SK-N-SH (cell line): Measurements from ENCODE around the gene RNFT2. TPM values are rescaled to one million over a fixed set of nuclear protein-coding genes. Genes with fewer than 3 reads are reported as not detected.

Experiments
- CTCF ChIA-PET: fragments of 300-600, 350-600 bp; formaldehyde crosslinking; extraction: SDS; loops from one replicate; lab custom pipeline; 2021; lab: Yijun Ruan, JAX
- POLR2A ChIA-PET: fragments of 350-600 bp; sonication (Branson Sonifier 250); formaldehyde crosslinking; extraction: SDS; loops from one replicate; lab custom pipeline; 2020; ENCODE audit warnings: antibody characterized with exemption, inconsistent platforms; lab: Yijun Ruan, JAX
- DNase-seq: peaks from one replicate; pipeline ENCODE4 v3.0.0; 2012
- H2AFZ ChIP-seq: fragments of 200-600 bp; sonication (generic); 2 replicates; pipeline ENCODE4 v1.8.1; 2016; ENCODE audit warnings: antibody characterized with exemption, mild to moderate bottlenecking, low read depth
- H3F3A ChIP-seq: fragments of 200-600 bp; sonication (generic); replicated peaks from 2 replicates; pipeline ENCODE3; 2016; ENCODE audit warnings: antibody characterized with exemption, mild to moderate bottlenecking; ENCODE audit not compliant: insufficient read depth
- H3K27ac ChIP-seq, 2 experiments: fragments of 200-500 bp in 1 of 2; fragments of 200-600 bp in 1 of 2; sonication (Bioruptor generic) in 1 of 2; sonication (generic), shearing (Covaris generic) in 1 of 2; 2 replicates each; pipeline versions ENCODE4 v1.5.1 to v1.6.1; 2014 to 2016; ENCODE audit warnings: low read depth in 2 of 2, inconsistent platforms in 1 of 2, low read length in 1 of 2, mild to moderate bottlenecking in 1 of 2, mixed read lengths in 1 of 2
- H3K27me3 ChIP-seq: fragments of 200-600 bp; sonication (generic), shearing (Covaris generic); 2 replicates; pipeline ENCODE4 v1.6.1; 2016; ENCODE audit warnings: mixed run types; ENCODE audit not compliant: insufficient read depth
- H3K36me3 ChIP-seq, 2 experiments: fragments of 200-500 bp in 1 of 2; fragments of 200-600 bp in 1 of 2; sonication (Bioruptor generic) in 1 of 2; sonication (generic) in 1 of 2; replicated peaks in 1 of 2; 2 replicates each; pipeline versions ENCODE3 to v1.5.1; 2014 to 2016; ENCODE audit warnings: low read length in 1 of 2, mild to moderate bottlenecking in 1 of 2; ENCODE audit not compliant: insufficient read depth in 2 of 2, control insufficient read depth in 1 of 2
- H3K4me1 ChIP-seq, 2 experiments: fragments of 200-500 bp in 1 of 2; fragments of 200-600 bp in 1 of 2; sonication (Bioruptor generic) in 1 of 2; sonication (generic), shearing (Covaris generic) in 1 of 2; 2 replicates each; pipeline versions ENCODE4 v1.5.1 to v1.6.1; 2014 to 2016; ENCODE audit warnings: low read depth in 1 of 2, low read length in 1 of 2, mixed run types in 1 of 2; ENCODE audit not compliant: insufficient read depth in 2 of 2, control insufficient read depth in 1 of 2
- H3K4me2 ChIP-seq: fragments of 200-600 bp; sonication (generic), shearing (Covaris generic); 2 replicates; pipeline ENCODE4 v1.6.1; 2017; ENCODE audit warnings: mixed run types
- H3K4me3 ChIP-seq, 2 experiments: fragments of 200-500 bp in 1 of 2; fragments of 200-600 bp in 1 of 2; sonication (Bioruptor generic) in 1 of 2; sonication (generic), shearing (Covaris generic) in 1 of 2; 2 replicates each; pipeline versions ENCODE4 v1.5.1 to v1.8.1; 2014 to 2016; ENCODE audit warnings: low read depth in 2 of 2, inconsistent platforms in 1 of 2, low read length in 1 of 2, mild to moderate bottlenecking in 1 of 2, mixed read lengths in 1 of 2, moderate library complexity in 1 of 2
- H3K79me2 ChIP-seq: fragments of 200-600 bp; sonication (generic); 2 replicates; pipeline ENCODE4 v1.8.1; 2017; ENCODE audit warnings: mild to moderate bottlenecking; ENCODE audit not compliant: insufficient read depth
- H3K9ac ChIP-seq: fragments of 200-600 bp; sonication (generic); 2 replicates; pipeline ENCODE4 v1.6.1; 2017; ENCODE audit warnings: mixed run types
- H3K9me2 ChIP-seq: fragments of 200-600 bp; sonication (generic); 2 replicates; pipeline ENCODE4 v1.6.1; 2017; ENCODE audit warnings: mixed run types
- H3K9me3 ChIP-seq: fragments of 200-600 bp; sonication (generic); 2 replicates; pipeline ENCODE4 v1.6.1; 2017; ENCODE audit warnings: mixed run types, mild to moderate bottlenecking, moderate library complexity
- H4K20me1 ChIP-seq: fragments of 200-600 bp; sonication (generic); 2 replicates; pipeline ENCODE4 v1.6.1; 2017; ENCODE audit warnings: mild to moderate bottlenecking, mixed run types; ENCODE audit not compliant: insufficient read depth
- CHD2 ChIP-seq: fragments of 150-350 bp; IDR thresholded peaks from 2 replicates; pipeline ENCODE4 v1.6.1; 2018; ENCODE audit warnings: low read length; ENCODE audit not compliant: partially characterized antibody
- ELF1 ChIP-seq: IDR thresholded peaks from 2 replicates; pipeline ENCODE4 v1.4.0; 2012
- GABPA ChIP-seq: IDR thresholded peaks from 2 replicates; pipeline ENCODE4 v1.4.0; 2012; ENCODE audit warnings: low read depth, mild to moderate bottlenecking
- MEF2A ChIP-seq: IDR thresholded peaks from 2 replicates; pipeline ENCODE4 v1.4.0; 2012; ENCODE audit warnings: low read depth, borderline replicate concordance
- MXI1 ChIP-seq: IDR thresholded peaks from 2 replicates; pipeline ENCODE4 v1.6.1; 2012; ENCODE audit warnings: mild to moderate bottlenecking, low read depth, low read length, improper control_type of control experiment
- NRF1 ChIP-seq: IDR thresholded peaks from 2 replicates; pipeline ENCODE4 v1.6.1; 2012; ENCODE audit warnings: low read depth, mild to moderate bottlenecking, low read length
- RAD21 ChIP-seq: IDR thresholded peaks from 2 replicates; pipeline ENCODE4 v1.6.1; 2012; ENCODE audit warnings: mild to moderate bottlenecking, low read length
- RFX5 ChIP-seq: IDR thresholded peaks from 2 replicates; pipeline ENCODE4 v1.6.1; 2012; ENCODE audit warnings: mild to moderate bottlenecking, improper control_type of control experiment, low read length
- SIN3A ChIP-seq: IDR thresholded peaks from 2 replicates; pipeline ENCODE4 v1.6.1; 2012; ENCODE audit warnings: low read depth, mild to moderate bottlenecking, low read length, moderate library complexity, borderline replicate concordance
- TEAD4 ChIP-seq: IDR thresholded peaks from 2 replicates; pipeline ENCODE4 v1.4.0; 2012; ENCODE audit warnings: mild to moderate bottlenecking, borderline replicate concordance; ENCODE audit not compliant: insufficient read depth
- YY1 ChIP-seq: IDR thresholded peaks from 2 replicates; pipeline ENCODE4 v1.4.0; 2012; ENCODE audit warnings: low read depth, mild to moderate bottlenecking
- WGBS: methylation state at CpG from one replicate; pipeline ENCODE4 v1.1.6; 2017; ENCODE audit warnings: low lambda C conversion rate; 5-methylcytosine and 5-hydroxymethylcytosine counted together
- polyA plus RNA-seq, 3 experiments: library from polyadenylated mRNA; depleted of rRNA; stranded (reverse); fragments of >200 nt; gene quantifications; 2 replicates each; pipeline ENCODE4 v1.2.3, GENCODE V29; 2012
- TF ChIP-seq, protein P1 (sequence below): IDR thresholded peaks from 2 replicates; pipeline ENCODE4 v1.4.0; 2012; ENCODE audit warnings: low read depth
- TF ChIP-seq, protein P2 (sequence below): fragments of 200-600 bp; sonication (generic); IDR thresholded peaks from 2 replicates; pipeline ENCODE4 v1.6.1; 2017; ENCODE audit warnings: antibody characterized with exemption, mild to moderate bottlenecking, moderate library complexity
- TF ChIP-seq, protein P3 (sequence below): IDR thresholded peaks from 2 replicates; pipeline ENCODE4 v1.6.1; 2012; ENCODE audit warnings: mild to moderate bottlenecking, low read depth, low read length, moderate library complexity

Gene RNFT2
- polyA plus RNA-seq, 1 of the 3 experiments (the other 2 are of a cell fraction): 3.8 TPM

DNA sequence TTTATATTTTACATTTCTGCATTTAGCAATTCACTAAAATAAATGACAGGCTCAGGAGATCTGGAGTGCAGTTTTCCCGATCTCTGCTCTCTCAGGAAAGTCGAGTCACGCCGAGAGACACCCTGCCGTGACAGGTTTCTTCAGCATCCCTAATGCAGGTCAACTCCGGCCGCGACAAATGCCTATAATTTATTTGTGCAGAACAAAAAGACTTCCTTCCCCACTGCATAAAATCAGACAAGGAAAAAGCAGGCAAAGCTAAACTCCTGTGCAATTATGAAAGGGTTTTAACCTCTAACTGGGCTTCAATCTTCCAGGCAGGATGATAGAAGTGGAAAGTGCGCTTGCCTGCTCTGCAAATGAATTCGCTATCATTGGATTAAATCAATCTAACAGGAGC, 28.3 kb upstream of the RNFT2 start:
- H3K4me2 ChIP-seq: no peak overlapping the region
- 55% methylated on average over 10 of the region's 10 CpGs for WGBS
- POLR2A ChIA-PET: interaction anchor here (1.1 kb wide), 1 partner anchor 12 kb away, joined by 3 read pairs; no protein-coding TSS in a partner anchor

DNA sequence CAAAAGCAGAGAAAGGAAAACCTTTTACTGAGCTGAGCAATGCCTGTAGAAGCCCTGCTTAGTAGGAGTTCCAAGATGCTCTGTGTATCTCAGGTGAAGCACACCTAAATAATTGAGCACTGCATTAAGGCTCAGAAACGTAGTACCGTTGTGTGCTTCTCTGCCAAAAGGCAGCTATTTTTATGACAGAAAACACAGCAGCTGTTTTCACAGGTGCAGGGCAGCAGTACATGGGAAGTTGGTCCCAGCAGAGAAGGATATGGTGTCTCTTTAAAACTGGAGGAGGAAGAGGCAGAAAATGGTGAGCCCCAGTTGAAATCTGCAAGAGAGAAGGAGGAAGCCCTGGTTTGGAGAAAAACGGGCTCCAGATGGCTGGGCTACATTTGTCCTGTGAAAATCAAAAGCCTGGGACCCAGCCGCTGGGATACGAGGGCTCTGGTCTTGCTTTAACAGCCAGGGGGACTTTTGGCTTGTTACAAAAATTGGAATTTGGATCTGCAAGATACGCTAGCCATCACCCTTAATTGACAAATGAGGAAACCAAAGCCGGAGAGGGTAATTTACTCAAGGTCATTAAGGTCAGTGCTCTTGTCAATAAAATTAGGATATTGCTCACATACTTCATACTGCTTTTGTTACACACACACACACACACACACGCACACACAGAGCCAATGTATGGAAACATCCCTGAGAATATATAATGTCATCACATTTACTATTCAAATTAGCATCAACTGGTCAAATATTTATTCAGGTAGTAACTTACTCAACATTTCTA, 27.6 kb upstream of the RNFT2 start:
- Histone ChIP-seq H3K4me3 (no peak overlapping the region), H3K27me3 (no peaks in the 10 kb centered on the region), H3K27ac (no peak overlapping the region), H3K79me2 (no peaks in the 10 kb centered on the region), H3K4me2 (no peak overlapping the region), H3F3A (no peaks in the 10 kb centered on the region), H4K20me1 (no peaks in the 10 kb centered on the region), H2AFZ (no peak overlapping the region), H3K9me3 (no peaks in the 10 kb centered on the region), H3K36me3 (peaks cover 0 to 2% of the 10 kb centered on the region in 2 experiments), H3K9me2 (no peaks in the 10 kb centered on the region), H3K9ac (no peak overlapping the region), H3K4me1 (peaks cover 3 to 24% of the 10 kb centered on the region in 2 experiments; a peak in 2 of 4 replicates)
- 57% methylated on average over 8 of the region's 8 CpGs for WGBS
- POLR2A ChIA-PET: no interaction called here
- no peak for TF ChIP-seq CHD2
- no peak for TF ChIP-seq YY1
- TF ChIP-seq RAD21: no peak
- TF ChIP-seq TEAD4: no peak
- no peak for TF ChIP-seq MEF2A
- TF ChIP-seq RFX5: no peak
- TF ChIP-seq NRF1: no peak
- TF ChIP-seq SIN3A: no peak
- TF ChIP-seq, protein P1, sequence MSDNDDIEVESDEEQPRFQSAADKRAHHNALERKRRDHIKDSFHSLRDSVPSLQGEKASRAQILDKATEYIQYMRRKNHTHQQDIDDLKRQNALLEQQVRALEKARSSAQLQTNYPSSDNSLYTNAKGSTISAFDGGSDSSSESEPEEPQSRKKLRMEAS: no peak
- TF ChIP-seq, protein P2, sequence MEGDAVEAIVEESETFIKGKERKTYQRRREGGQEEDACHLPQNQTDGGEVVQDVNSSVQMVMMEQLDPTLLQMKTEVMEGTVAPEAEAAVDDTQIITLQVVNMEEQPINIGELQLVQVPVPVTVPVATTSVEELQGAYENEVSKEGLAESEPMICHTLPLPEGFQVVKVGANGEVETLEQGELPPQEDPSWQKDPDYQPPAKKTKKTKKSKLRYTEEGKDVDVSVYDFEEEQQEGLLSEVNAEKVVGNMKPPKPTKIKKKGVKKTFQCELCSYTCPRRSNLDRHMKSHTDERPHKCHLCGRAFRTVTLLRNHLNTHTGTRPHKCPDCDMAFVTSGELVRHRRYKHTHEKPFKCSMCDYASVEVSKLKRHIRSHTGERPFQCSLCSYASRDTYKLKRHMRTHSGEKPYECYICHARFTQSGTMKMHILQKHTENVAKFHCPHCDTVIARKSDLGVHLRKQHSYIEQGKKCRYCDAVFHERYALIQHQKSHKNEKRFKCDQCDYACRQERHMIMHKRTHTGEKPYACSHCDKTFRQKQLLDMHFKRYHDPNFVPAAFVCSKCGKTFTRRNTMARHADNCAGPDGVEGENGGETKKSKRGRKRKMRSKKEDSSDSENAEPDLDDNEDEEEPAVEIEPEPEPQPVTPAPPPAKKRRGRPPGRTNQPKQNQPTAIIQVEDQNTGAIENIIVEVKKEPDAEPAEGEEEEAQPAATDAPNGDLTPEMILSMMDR: no peak
- TF ChIP-seq, protein P3, sequence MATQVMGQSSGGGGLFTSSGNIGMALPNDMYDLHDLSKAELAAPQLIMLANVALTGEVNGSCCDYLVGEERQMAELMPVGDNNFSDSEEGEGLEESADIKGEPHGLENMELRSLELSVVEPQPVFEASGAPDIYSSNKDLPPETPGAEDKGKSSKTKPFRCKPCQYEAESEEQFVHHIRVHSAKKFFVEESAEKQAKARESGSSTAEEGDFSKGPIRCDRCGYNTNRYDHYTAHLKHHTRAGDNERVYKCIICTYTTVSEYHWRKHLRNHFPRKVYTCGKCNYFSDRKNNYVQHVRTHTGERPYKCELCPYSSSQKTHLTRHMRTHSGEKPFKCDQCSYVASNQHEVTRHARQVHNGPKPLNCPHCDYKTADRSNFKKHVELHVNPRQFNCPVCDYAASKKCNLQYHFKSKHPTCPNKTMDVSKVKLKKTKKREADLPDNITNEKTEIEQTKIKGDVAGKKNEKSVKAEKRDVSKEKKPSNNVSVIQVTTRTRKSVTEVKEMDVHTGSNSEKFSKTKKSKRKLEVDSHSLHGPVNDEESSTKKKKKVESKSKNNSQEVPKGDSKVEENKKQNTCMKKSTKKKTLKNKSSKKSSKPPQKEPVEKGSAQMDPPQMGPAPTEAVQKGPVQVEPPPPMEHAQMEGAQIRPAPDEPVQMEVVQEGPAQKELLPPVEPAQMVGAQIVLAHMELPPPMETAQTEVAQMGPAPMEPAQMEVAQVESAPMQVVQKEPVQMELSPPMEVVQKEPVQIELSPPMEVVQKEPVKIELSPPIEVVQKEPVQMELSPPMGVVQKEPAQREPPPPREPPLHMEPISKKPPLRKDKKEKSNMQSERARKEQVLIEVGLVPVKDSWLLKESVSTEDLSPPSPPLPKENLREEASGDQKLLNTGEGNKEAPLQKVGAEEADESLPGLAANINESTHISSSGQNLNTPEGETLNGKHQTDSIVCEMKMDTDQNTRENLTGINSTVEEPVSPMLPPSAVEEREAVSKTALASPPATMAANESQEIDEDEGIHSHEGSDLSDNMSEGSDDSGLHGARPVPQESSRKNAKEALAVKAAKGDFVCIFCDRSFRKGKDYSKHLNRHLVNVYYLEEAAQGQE: no peak
- CTCF ChIA-PET: interaction anchor here (0.6 to 4.1 kb wide), 12 partner anchors 8 to 793 kb away, joined by 3 to 48 read pairs (median 11); no protein-coding TSS in a partner anchor
- peak; percentile 48 for DNase-seq

More for the DNA sequence above, 28.3 kb upstream of the RNFT2 start:
- CTCF ChIA-PET: interaction anchor here (0.6 to 4.1 kb wide), 49 partner anchors 9 to 837 kb away, joined by 3 to 48 read pairs (median 4); partner anchors contain the start of gene HRK
- Histone ChIP-seq H3K4me3 (peak overlapping the region in 1 of 2 experiments; percentile 26; a peak in 1 of 4 replicates), H3K27me3 (no peaks in the 10 kb centered on the region), H2AFZ (no peak overlapping the region), H3K79me2 (no peaks in the 10 kb centered on the region), H4K20me1 (no peaks in the 10 kb centered on the region), H3K9me3 (no peaks in the 10 kb centered on the region), H3F3A (no peaks in the 10 kb centered on the region), H3K27ac (no peak overlapping the region), H3K4me1 (peaks cover 3 to 24% of the 10 kb centered on the region in 2 experiments; a peak in 2 of 4 replicates), H3K9ac (no peak overlapping the region), H3K9me2 (no peaks in the 10 kb centered on the region), H3K36me3 (no peaks in the 10 kb centered on the region)
- TF ChIP-seq SIN3A: no peak
- no peak for TF ChIP-seq GABPA
- TF ChIP-seq MXI1: no peak
- no peak for TF ChIP-seq ELF1
- DNase-seq: no peak
